Natural killer cell (primary cell): ENCODE measurements around the gene TRIM4. TPM values are rescaled to one million over a fixed set of nuclear protein-coding genes. Genes with fewer than 3 reads are reported as not detected.

Source experiments
- ATAC-seq, 3 donors: fragments of 150-1000 bp in 2 of 3; fragments of 200-7000 bp in 1 of 3; cut with Tn5 transposase; 1 replicate in 1 of 3; 2 replicates in 2 of 3; pipeline ENCODE4 v1.10.0; 2021; ENCODE audit warnings: mild to moderate bottlenecking in 2 of 3, moderate library complexity in 2 of 3
- DNase-seq, 2 donors: peaks; one replicate each; pipeline versions ENCODE4 v3.0.0 to v3.0.0-alpha.2; 2013 to 2021; ENCODE audit warnings: mixed read lengths in 1 of 2
- H3K27ac ChIP-seq: one replicate; pipeline ENCODE4 v1.5.1; 2013; ENCODE audit warnings: mild to moderate bottlenecking, low read length
- H3K27me3 ChIP-seq: one replicate; pipeline ENCODE4 v1.6.1; 2013; ENCODE audit warnings: low read length; ENCODE audit not compliant: control insufficient read depth, insufficient read depth
- H3K36me3 ChIP-seq: one replicate; pipeline ENCODE4 v1.6.1; 2013; ENCODE audit warnings: low read length; ENCODE audit not compliant: control insufficient read depth, insufficient read depth
- H3K4me1 ChIP-seq: one replicate; pipeline ENCODE4 v1.6.1; 2013; ENCODE audit warnings: low read length; ENCODE audit not compliant: control insufficient read depth, insufficient read depth
- H3K4me3 ChIP-seq: one replicate; pipeline ENCODE4 v1.5.1; 2013; ENCODE audit warnings: low read length
- H3K9me3 ChIP-seq: one replicate; pipeline ENCODE4 v1.6.1; 2013; ENCODE audit warnings: low read length; ENCODE audit not compliant: control insufficient read depth, insufficient read depth
- H3K27ac Mint-ChIP-seq, 2 donors: one replicate each; pipeline ENCODE4 v1.8.0; 2022; ENCODE audit warnings: mild to moderate bottlenecking in 2 of 2, mixed read lengths in 2 of 2, moderate library complexity in 1 of 2
- H3K27me3 Mint-ChIP-seq, 2 donors: one replicate each; pipeline ENCODE4 v1.8.0; 2022; ENCODE audit warnings: low read depth in 2 of 2, mixed read lengths in 2 of 2
- H3K36me3 Mint-ChIP-seq: one replicate; pipeline ENCODE4 v1.8.0; 2022; ENCODE audit warnings: mixed read lengths
- H3K4me1 Mint-ChIP-seq, 2 donors: one replicate each; pipeline ENCODE4 v1.8.0; 2022; ENCODE audit warnings: mixed read lengths in 2 of 2
- H3K4me3 Mint-ChIP-seq: one replicate; pipeline ENCODE4 v1.8.0; 2022; ENCODE audit warnings: mild to moderate bottlenecking, moderate library complexity, mixed read lengths
- H3K9me3 Mint-ChIP-seq, 2 donors: one replicate each; pipeline ENCODE4 v1.8.0; 2022; ENCODE audit warnings: mixed read lengths in 2 of 2
- WGBS: methylation state at CpG from one replicate; pipeline ENCODE4 v1.1.7; 2013; ENCODE audit warnings: missing lambda C conversion rate; ENCODE audit not compliant: insufficient coverage; 5-methylcytosine and 5-hydroxymethylcytosine counted together
- intact Hi-C: fragments of 100-400 bp; cut with micrococcal nuclease; formaldehyde crosslinking; loops from one replicate; pipeline ENCODE4 v1.14.2; 2022
- total RNA-seq, 4 donors: library from RNA; stranded (reverse); fragments of 120-200 nt in 1 of 4; gene quantifications; one replicate each; pipeline versions ENCODE4 v1.2.3 to v1.2.4, GENCODE V29; 2013 to 2022
- TF ChIP-seq, protein P1 (sequence below): fragments of 200-600 bp; IDR thresholded peaks from one replicate; pipeline ENCODE4 v1.8.0; 2022; ENCODE audit warnings: antibody characterized with exemption

The TRIM4 gene
- total RNA-seq, 3 donors from 2014 or later (not counting 1 experiment from before 2014, with no cell fraction given) = 16.8 to 28.1 (median 22.4) TPM

DNA sequence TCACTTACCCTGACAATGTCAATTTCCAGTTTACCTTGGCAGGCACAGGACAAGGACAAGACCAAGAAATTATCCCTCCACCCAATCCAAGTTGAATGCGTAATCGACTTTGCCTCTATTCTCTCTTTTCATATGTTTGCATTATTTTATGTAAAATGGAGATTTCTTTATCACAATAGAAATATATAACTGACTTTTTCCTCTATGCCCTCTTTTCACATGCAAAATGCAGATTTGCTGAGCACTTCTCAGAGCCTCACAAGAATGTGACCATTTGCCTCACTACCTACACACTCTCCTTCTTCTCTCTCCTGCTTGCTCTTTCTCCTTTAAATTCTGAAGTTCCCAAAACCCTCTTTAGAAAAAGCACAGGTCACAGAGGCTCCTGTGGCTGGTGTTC is 76.4 kb downstream of the TRIM4 start:
- no CpG with 5 or more reads among the region's 2 CpGs for WGBS
- peaks cover 3 to 53% of the 10 kb centered on the region in 2 donors for H3K27me3 Mint-ChIP-seq
- H3K9me3 Mint-ChIP-seq = no peaks in the 10 kb centered on the region
- H3K9me3 ChIP-seq = no peaks in the 10 kb centered on the region
- no peaks in the 10 kb centered on the region for H3K4me1 ChIP-seq
- no peak overlapping the region for H3K27ac ChIP-seq
- no peaks in the 10 kb centered on the region for H3K36me3 Mint-ChIP-seq
- DNase-seq (no peak), ATAC-seq (no peak)
- H3K4me3 ChIP-seq = no peak overlapping the region
- no peak overlapping the region for H3K27ac Mint-ChIP-seq
- no peak overlapping the region for H3K4me3 Mint-ChIP-seq
- TF ChIP-seq, protein P1, sequence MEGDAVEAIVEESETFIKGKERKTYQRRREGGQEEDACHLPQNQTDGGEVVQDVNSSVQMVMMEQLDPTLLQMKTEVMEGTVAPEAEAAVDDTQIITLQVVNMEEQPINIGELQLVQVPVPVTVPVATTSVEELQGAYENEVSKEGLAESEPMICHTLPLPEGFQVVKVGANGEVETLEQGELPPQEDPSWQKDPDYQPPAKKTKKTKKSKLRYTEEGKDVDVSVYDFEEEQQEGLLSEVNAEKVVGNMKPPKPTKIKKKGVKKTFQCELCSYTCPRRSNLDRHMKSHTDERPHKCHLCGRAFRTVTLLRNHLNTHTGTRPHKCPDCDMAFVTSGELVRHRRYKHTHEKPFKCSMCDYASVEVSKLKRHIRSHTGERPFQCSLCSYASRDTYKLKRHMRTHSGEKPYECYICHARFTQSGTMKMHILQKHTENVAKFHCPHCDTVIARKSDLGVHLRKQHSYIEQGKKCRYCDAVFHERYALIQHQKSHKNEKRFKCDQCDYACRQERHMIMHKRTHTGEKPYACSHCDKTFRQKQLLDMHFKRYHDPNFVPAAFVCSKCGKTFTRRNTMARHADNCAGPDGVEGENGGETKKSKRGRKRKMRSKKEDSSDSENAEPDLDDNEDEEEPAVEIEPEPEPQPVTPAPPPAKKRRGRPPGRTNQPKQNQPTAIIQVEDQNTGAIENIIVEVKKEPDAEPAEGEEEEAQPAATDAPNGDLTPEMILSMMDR = no peak
- peaks cover 2 to 4% of the 10 kb centered on the region in 2 donors for H3K4me1 Mint-ChIP-seq
- no peaks in the 10 kb centered on the region for H3K36me3 ChIP-seq
- no peaks in the 10 kb centered on the region for H3K27me3 ChIP-seq
- intact Hi-C loops = no loop called here

Other genes with a start within 250 kb of the TRIM4 start
- gene CYP3A5, start 239.5 kb downstream of the TRIM4 start, total RNA-seq = under 1 TPM in 1 of 3 donors, not detected in 2; 0.14 TPM
- gene CYP3A7, start 184.3 kb downstream of the TRIM4 start, total RNA-seq = not detected
- gene CYP3A4, start 135.3 kb downstream of the TRIM4 start, total RNA-seq = not detected
- not detected for gene CYP3A43, start 91.5 kb downstream of the TRIM4 start, total RNA-seq
- gene OR2AE1, start 42.5 kb downstream of the TRIM4 start, total RNA-seq = not detected
- gene GJC3, start 10.1 kb upstream of the TRIM4 start, total RNA-seq = not detected
- gene AZGP1, start 56.5 kb upstream of the TRIM4 start, total RNA-seq = not detected
- 10 to 100 TPM; 57.6 to 62.5 (median 60.8) TPM for gene ZKSCAN1, start 96.1 kb upstream of the TRIM4 start, total RNA-seq
- 1 to 10 TPM; 6.2 to 8.9 (median 7.2) TPM for gene ZSCAN21, start 130.2 kb upstream of the TRIM4 start, total RNA-seq
- 10 to 100 TPM; 37.8 to 51.6 (median 49.0) TPM for gene ZNF3, start 162.2 kb upstream of the TRIM4 start, total RNA-seq
- 10 to 100 TPM; 79.0 to 94.6 (median 84.4) TPM for gene COPS6, start 169.4 kb upstream of the TRIM4 start, total RNA-seq
- 100 to 1,000 TPM; 112 to 214 (median 137) TPM for gene MCM7, start 181.9 kb upstream of the TRIM4 start, total RNA-seq
- gene AP4M1, start 182.1 kb upstream of the TRIM4 start, total RNA-seq = 10 to 100 TPM in 2 of 3 donors, 1 to 10 TPM in 1; 8.4 to 12.8 (median 12.7) TPM
- gene TAF6, start 199.8 kb upstream of the TRIM4 start, total RNA-seq = 10 to 100 TPM; 42.2 to 56.8 (median 47.9) TPM
- gene CNPY4, start 200.1 kb upstream of the TRIM4 start, total RNA-seq = 10 to 100 TPM; 19.1 to 25.8 (median 23.9) TPM
- gene MBLAC1, start 207.4 kb upstream of the TRIM4 start, total RNA-seq = 1 to 10 TPM; 2.8 to 4.3 (median 4.1) TPM
- 100 to 1,000 TPM; 148 to 161 (median 156) TPM for gene LAMTOR4, start 229.4 kb upstream of the TRIM4 start, total RNA-seq
- gene TRAPPC14, start 239.2 kb upstream of the TRIM4 start, total RNA-seq = 10 to 100 TPM; 55.1 to 59.2 (median 56.5) TPM
- gene GAL3ST4, start 249.1 kb upstream of the TRIM4 start, total RNA-seq = under 1 TPM; 0.78 to 0.95 (median 0.78) TPM